ENCODE measurements around the gene SDC3.

Gene SDC3

GRCh38 chr1:30852026-30852425, 56.5 kb downstream of the SDC3 start:
- no peak for TF ChIP-seq POLR2AphosphoS5 (IDR thresholded peaks at IDR 0.05; ENCODE audit: low read depth)
- no peak for TF ChIP-seq REST (IDR thresholded peaks at IDR 0.05; ENCODE audit: insufficient replicate concordance, low read depth)
- TF ChIP-seq GABPA (IDR thresholded peaks at IDR 0.05; ENCODE audit: low read depth) = no peak
- TF ChIP-seq SPI1 (IDR thresholded peaks at IDR 0.05; ENCODE audit: borderline replicate concordance, low read depth) = no peak
- no peak for TF ChIP-seq CTCF (IDR thresholded peaks at IDR 0.05; ENCODE audit: insufficient read depth, low read length)
- no peak overlapping the region for H3K4me3 ChIP-seq (replicated peaks; ENCODE audit: insufficient read depth, low read length)
- DNase-seq (ENCODE audit: low read depth in 1 of 2, low spot score in 1 of 2) = no peak
- peaks cover 17% of the 10 kb centered on the region for H3K27me3 ChIP-seq (ENCODE audit: insufficient read depth, poor library complexity, severe bottlenecking)
- no peak overlapping the region for H3K27ac ChIP-seq (replicated peaks)

- DNase-seq (ENCODE audit: low read depth in 1 of 2, low spot score in 1 of 2) = no peak
- Histone ChIP-seq H3K27ac (replicated peaks) (no peak overlapping the region), H3K4me3 (replicated peaks; ENCODE audit: insufficient read depth, low read length) (no peak overlapping the region), H3K27me3 (ENCODE audit: insufficient read depth, poor library complexity, severe bottlenecking) (peaks cover 24% of the 10 kb centered on the region)
- TF ChIP-seq POLR2AphosphoS5 (IDR thresholded peaks at IDR 0.05; ENCODE audit: low read depth) = no peak
- no peak for TF ChIP-seq GABPA (IDR thresholded peaks at IDR 0.05; ENCODE audit: low read depth)
- no peak for TF ChIP-seq REST (IDR thresholded peaks at IDR 0.05; ENCODE audit: insufficient replicate concordance, low read depth)
- no peak for TF ChIP-seq CTCF (IDR thresholded peaks at IDR 0.05; ENCODE audit: insufficient read depth, low read length)
- no peak for TF ChIP-seq SPI1 (IDR thresholded peaks at IDR 0.05; ENCODE audit: borderline replicate concordance, low read depth)
These were observed 57.3 kb downstream of the SDC3 start for GRCh38 chr1:30851286-30851685.

- no peak overlapping the region for H3K27ac ChIP-seq (replicated peaks)
- no peak for DNase-seq (ENCODE audit: low read depth in 1 of 2, low spot score in 1 of 2)
- TF ChIP-seq REST (IDR thresholded peaks at IDR 0.05; ENCODE audit: insufficient replicate concordance, low read depth) (no peak), POLR2AphosphoS5 (IDR thresholded peaks at IDR 0.05; ENCODE audit: low read depth) (no peak), SPI1 (IDR thresholded peaks at IDR 0.05; ENCODE audit: borderline replicate concordance, low read depth) (no peak), GABPA (IDR thresholded peaks at IDR 0.05; ENCODE audit: low read depth) (no peak), CTCF (IDR thresholded peaks at IDR 0.05; ENCODE audit: insufficient read depth, low read length) (no peak)
- H3K27me3 ChIP-seq (ENCODE audit: insufficient read depth, poor library complexity, severe bottlenecking) = peaks cover 29% of the 10 kb centered on the region
- no peak overlapping the region for H3K4me3 ChIP-seq (replicated peaks; ENCODE audit: insufficient read depth, low read length)
These were observed 58.0 kb downstream of the SDC3 start for GRCh38 chr1:30850607-30851006.

Measured in HL-60 (cell line).